NT2/D1 (cell line): ENCODE data around the gene TNNT2.

Source experiments
- SUZ12 ChIP-seq: IDR thresholded peaks from 2 replicates; pipeline ENCODE4 v1.6.1; 2011; ENCODE audit not compliant: insufficient read length, insufficient read depth; ENCODE audit errors: extremely low read depth
- YY1 ChIP-seq: IDR thresholded peaks from 2 replicates; pipeline ENCODE4 v1.6.1; 2011; ENCODE audit not compliant: insufficient read length, insufficient read depth

GRCh38 chr1:201354151-201354900, 23.2 kb downstream of the TNNT2 start:
- no peak for TF ChIP-seq SUZ12
- no peak for TF ChIP-seq YY1
